SH-SY5Y (cell line): Measurements from ENCODE around the gene YIF1A.

ENCODE experiments used
- GATA2 ChIP-seq: IDR thresholded peaks from 2 replicates; pipeline ENCODE4 v1.6.1; 2011; ENCODE audit warnings: mild to moderate bottlenecking, low read depth, low read length
- GATA3 ChIP-seq: IDR thresholded peaks from 2 replicates; pipeline ENCODE4 v1.6.1; 2011; ENCODE audit warnings: low read depth, mild to moderate bottlenecking, low read length, moderate library complexity

The YIF1A gene

GRCh38 chr11:66302656-66303055 is 13.7 kb upstream of the YIF1A start:
- TF ChIP-seq GATA2 (no peak), GATA3 (no peak)

DNA sequence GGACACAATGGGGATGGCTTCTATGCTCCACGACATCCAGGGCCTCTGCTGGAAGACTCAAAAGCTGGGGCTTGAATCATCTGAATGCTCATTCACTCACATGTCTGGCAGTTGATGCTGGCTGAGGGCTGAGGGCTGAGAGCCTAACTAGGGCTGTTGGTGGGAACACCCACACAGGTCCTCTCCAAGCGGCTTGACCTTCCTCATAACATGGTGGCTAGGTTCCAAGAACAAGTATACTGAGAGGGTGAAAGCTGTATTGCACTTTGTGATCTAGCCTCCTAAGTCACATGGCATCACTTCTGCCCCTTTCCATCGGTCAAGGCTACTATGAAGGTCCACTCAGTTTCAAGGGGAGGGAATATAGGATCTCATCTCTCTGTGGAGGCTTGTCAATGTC is 10.2 kb upstream of the YIF1A start:
- TF ChIP-seq GATA2 (no peak), GATA3 (no peak)

DNA sequence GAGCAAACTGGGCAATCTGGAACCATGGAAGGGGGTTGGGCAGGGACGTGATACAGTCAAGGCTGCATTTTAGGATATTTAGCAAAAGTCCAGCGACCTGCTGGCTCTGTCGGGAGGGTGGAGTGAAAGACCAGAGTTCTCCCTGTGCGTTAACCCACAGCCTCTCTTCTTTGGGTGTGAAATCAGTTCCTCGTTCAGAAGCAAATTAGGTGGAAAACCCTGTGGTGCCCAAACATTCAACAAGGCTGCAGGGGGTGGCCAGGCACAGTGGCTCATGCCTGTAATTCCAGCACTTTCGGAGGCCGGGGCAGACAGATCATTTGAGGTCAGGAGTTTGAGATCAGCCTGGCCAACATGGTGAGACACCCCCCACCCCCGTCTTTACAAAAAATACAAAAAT is 8.7 kb upstream of the YIF1A start:
- no peak for TF ChIP-seq GATA3
- TF ChIP-seq GATA2, result no peak

GRCh38 chr11:66294626-66295620 is 6.0 kb upstream of the YIF1A start:
- TF ChIP-seq GATA2 (no peak), GATA3 (no peak)

DNA sequence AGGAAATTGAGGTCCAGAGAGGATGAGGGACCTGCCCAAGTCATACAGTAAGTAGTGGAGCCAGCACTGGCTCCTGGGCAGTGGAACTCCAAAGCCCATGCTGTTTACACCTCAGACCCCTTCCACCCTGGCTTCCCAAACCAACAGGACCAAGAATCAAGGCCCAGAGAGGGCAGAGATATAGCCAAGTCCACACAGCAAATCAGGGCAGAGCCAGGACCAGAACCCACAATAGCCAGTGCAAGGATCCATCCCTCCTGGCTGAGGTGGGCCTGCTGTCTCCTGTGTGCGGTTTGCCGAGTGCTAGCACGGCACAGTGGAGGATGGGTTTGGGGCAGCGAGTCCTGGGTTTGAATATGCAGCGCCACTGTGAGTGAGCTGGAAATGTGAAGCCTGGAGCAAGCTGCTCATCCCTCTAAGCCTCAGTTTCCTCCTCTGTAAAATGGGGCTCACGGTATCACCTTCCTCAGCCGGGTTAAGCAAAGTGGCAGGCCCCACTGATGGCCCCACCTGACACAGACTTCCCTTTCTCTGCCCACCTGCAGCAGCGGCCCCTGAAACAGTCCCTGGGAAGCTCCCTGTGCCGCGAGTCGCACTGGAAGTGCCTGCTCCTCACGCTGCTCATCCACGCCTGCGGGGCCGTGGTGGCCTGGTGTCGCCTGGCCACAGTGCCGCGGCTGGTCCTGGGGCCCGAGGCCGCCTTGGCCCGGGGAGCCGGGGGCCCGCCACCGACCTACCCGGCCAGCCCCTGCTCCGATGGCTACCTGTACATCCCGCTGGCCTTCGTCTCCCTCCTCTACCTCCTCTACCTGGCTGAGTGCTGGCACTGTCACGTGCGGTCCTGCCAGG is 5.1 kb upstream of the YIF1A start:
- TF ChIP-seq GATA2, result no peak
- no peak for TF ChIP-seq GATA3

DNA sequence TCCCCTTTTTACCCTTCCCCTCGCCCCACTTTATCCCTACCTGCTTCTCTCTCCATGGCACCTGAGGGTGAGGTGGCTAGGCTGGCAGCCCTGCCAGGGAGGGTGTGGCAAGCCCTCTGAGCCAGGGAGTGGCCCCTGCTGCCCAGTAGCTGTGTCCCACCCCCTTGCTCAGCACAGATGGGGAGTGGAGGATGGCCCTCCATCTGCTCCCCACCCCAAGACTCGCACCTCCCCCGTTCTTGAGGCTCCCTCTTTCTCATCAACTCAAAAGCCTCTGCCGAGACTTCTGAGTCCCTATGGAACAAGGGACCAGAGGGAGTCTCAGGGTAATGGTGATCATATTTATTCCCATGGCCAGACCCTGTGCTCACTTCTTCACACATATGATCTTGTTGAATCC is 4.4 kb upstream of the YIF1A start:
- TF ChIP-seq GATA2 (no peak), GATA3 (no peak)

DNA sequence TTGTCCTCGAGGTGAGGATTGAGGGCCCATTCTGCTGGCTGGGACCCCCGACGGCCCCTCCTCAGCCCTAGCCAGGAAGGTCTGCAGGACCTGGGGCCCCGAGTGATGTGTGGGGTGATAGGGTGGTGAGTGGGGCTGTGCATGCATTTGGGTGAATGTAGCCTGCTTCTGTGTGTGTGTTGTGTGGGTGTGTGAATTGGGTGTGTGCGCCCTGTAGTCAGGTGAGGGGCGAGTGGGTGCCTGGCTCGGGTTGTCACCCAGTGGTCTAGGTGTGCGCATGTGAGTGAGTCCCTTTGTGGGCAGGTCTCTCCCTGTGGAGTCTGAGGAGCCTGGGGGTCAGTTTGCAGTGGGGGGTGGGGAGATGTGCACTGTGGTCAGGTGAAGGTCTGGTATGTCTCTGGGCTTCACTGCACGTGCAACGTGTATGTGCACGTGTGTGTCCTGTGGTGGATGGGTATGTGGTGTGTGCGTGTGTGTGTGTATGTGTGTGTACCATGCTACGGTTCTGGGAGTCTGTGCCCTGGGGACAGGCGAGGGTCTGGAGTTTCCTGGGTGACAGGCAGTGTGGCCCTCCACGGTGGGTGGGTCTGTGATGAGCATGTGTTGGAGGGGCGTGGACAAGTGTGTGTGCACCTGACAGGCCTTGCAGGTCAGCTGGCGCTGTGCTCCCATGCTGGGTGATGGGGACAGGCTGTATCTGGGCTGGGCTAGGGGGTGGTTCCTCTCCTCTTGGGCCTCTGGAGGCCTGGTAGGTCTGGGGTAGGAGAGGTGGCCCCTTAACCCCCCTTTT is 3.8 kb upstream of the YIF1A start:
- no peak for TF ChIP-seq GATA2

DNA sequence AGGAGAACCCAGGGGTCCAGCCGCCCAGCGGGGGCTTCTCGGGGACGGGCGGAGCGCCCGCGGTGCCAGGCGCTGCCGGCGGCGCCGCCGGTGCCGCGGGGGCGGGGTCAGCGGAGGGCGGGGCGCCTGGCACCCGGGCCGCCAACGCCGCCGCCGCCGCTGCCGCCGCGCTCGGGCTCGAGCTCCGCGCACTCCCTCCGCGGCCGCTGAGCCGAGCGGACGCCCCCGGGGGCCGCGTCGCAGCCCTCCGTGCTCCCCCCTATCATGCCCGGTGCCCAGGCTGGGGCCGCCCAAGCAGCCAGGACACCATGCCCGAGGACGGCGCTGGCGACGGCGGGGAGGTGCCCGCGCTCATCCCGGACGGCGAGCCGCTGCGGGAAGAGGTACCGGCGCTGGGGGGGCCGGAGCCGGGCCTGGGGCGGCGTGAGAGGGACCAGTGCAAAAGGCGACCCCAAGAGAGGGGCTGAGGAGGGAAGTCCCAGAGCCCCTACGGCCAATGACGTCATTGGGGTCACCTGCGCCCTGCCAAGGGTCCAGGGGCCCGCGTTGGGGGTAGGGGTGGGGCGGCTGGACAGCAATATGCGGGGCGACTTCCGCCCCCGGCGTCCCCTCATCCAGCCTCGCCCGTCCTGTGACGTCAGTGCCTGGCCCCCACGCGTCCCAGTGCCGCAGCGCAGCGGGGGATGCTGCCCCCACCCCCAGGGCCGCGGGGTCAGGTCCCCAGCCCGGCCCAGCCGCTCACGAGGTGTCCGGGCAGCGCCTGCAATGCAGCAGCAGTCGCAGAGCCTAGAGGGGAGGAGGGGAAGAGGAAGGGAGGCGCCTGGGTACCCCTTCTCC is 3.0 kb upstream of the YIF1A start, which contains the start of gene TMEM151A:
Gene TMEM151A (plus strand): TSS at position 189 of the 837 bp plus-strand sequence. CDS start 120 bp downstream, at position 309.
- TF ChIP-seq GATA2 (no peak), GATA3 (no peak)

DNA sequence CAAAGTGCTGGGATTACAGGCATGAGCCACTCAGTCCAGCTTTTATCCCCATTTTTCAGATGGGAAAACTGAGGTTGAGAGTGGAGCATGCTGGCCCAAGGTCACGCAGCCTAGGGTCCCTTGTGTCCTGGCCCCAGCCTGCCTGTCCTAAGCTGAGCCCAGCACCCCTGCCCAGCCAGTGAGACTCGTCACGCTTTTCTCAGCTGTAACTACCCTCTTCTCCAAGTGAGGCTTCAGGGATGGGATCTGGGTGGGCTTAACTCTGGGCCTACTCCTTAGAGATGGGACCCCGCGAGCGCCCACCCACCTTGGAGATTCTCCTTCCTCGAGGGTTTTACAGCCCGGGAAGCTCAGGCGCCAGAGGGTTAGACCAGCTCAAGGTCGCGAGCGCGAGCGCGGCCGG is 2.4 kb upstream of the YIF1A start:
- TF ChIP-seq GATA2 (no peak), GATA3 (no peak)

DNA sequence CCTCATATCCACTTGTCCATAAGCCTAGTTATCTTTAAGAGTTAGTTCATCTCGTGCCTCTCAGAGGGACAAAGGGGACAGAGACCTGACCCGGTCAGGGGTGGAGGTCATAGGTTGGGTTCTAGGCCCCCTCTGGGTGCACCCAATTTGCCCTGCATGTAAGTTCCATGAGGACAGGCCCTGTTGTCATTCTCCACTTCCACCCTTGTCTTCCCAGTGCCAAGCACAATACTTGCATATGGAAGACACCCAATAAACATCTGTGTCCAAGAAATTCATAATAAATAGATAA is 1.3 kb upstream of the YIF1A start:
- no peak for TF ChIP-seq GATA2
- no peak for TF ChIP-seq GATA3

DNA sequence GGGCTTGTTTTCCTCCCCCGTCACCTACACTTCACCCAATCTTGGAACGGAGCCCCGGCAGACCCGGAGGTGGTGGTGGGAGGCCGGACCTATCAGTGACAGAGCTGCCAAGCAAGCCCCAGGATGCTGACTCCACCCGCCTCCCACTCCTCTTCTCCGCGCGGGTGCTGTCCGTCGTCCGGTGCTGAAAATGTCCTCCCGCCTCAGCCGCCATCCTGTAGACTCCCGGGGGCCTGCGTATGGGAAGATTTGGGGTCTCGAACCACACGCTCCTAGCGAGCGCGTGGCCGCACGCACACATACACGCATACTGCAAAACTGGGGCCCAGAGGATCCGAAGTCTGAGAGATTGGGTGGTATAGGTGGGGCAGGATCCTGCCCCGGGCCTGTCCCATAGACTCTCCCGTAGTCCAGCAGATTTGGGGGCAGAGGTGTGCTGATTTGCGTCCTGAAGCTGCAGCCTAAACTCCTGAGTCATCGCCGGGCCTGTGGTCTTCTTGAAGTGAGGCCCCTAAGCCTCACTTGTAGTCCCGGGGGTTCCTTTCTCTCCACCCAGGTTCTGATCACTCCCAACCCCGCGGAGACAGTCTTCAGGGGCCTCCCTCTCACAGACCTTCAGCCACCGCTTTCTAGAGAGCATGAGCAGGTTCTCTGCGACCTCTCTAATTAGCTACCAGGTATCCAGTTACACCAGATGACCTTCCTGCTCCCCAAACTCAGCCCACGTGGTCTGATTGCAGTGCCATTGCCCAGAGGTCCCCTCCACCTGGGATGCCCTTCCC is 796 bp upstream of the YIF1A start:
- TF ChIP-seq GATA3, result no peak
- no peak for TF ChIP-seq GATA2

GRCh38 chr11:66287889-66288670 is 863 bp downstream of the YIF1A start:
- TF ChIP-seq GATA3, result no peak
- no peak for TF ChIP-seq GATA2
